Ascending aorta (tissue), 2 donors: ENCODE measurements around the gene SET. TPM values are rescaled to one million over a fixed set of nuclear protein-coding genes. Genes with fewer than 3 reads are reported as not detected.
A peak's percentile ranks its signal among the peaks of the same experiment; 100 is the strongest.
"Not testable (repeated sequence)": the region's sequence is repeated elsewhere in the genome, so short reads cannot be mapped to it uniquely, and the experiment has no call there.

Source experiments
- DNase-seq, 2 donors: peaks; one replicate each; pipeline ENCODE4 v3.0.0-alpha.2; 2019; ENCODE audit warnings: low spot score in 2 of 2
- H3K27ac ChIP-seq, 2 donors: fragments of 200-600 bp; sonication (generic); one replicate each; pipeline ENCODE4 v1.5.1; 2016 to 2017; ENCODE audit warnings: mild to moderate bottlenecking in 1 of 2
- H3K27me3 ChIP-seq: fragments of 200-600 bp; sonication (generic); one replicate; pipeline ENCODE4 v1.5.1; 2017
- H3K36me3 ChIP-seq, 2 donors: fragments of 200-600 bp; sonication (generic); one replicate each; pipeline ENCODE4 v1.5.1; 2016
- H3K4me1 ChIP-seq, 2 donors: fragments of 200-600 bp; sonication (generic); one replicate each; pipeline ENCODE4 v1.5.1; 2016 to 2017; ENCODE audit warnings: mild to moderate bottlenecking in 1 of 2
- H3K4me3 ChIP-seq, 2 donors: fragments of 200-600 bp; sonication (generic); one replicate each; pipeline ENCODE4 v1.5.1; 2016 to 2017; ENCODE audit warnings: mild to moderate bottlenecking in 1 of 2
- H3K9me3 ChIP-seq, 2 donors: fragments of 200-600 bp; sonication (generic); one replicate each; pipeline ENCODE4 v1.5.1; 2016
- intact Hi-C: fragments of 100-400 bp; cut with DNase I; formaldehyde crosslinking; loops from one replicate; pipeline ENCODE4 v1.15.1; 2023
- total RNA-seq: library from RNA; depleted of rRNA; stranded (reverse); fragments of >200 nt; gene quantifications from one replicate; pipeline ENCODE4 v1.1.0, GENCODE V29; 2016
- TF ChIP-seq, protein P1 (sequence below), 3 experiments: fragments of 200-600 bp in 2 of 3; fragments of 450-650 bp in 1 of 3; sonication (generic) in 2 of 3; IDR thresholded peaks; one replicate each; pipeline ENCODE4 v1.5.1; 2016 to 2019; ENCODE audit warnings: antibody characterized with exemption in 3 of 3, mild to moderate bottlenecking in 1 of 3, moderate library complexity in 1 of 3

Gene SET
- total RNA-seq, 1 donor from 2014 or later: 102 TPM

DNA sequence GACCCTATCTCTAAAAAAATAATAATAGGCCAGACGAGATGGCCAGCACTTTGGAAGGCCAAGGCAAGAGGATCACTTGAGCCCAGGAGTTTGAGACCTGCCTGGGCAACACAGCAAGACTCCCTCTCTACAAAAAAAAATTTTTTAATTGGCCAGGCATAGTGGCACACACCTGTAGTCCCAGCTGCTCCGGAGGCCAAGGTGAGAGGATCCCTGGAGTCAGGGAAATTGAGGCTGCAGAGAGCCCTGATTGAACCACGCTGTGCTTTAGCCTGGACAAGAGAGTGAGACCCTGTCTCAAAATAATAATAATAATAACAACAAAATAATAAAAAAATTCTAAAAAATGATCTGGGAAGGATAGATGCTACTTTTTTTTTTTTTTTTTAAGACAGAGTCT is 31.2 kb upstream of the SET start:
- H3K27me3 ChIP-seq: no peaks in the 10 kb centered on the region
- no peak overlapping the region for H3K27ac ChIP-seq
- H3K9me3 ChIP-seq: no peaks in the 10 kb centered on the region
- TF ChIP-seq, protein P1, sequence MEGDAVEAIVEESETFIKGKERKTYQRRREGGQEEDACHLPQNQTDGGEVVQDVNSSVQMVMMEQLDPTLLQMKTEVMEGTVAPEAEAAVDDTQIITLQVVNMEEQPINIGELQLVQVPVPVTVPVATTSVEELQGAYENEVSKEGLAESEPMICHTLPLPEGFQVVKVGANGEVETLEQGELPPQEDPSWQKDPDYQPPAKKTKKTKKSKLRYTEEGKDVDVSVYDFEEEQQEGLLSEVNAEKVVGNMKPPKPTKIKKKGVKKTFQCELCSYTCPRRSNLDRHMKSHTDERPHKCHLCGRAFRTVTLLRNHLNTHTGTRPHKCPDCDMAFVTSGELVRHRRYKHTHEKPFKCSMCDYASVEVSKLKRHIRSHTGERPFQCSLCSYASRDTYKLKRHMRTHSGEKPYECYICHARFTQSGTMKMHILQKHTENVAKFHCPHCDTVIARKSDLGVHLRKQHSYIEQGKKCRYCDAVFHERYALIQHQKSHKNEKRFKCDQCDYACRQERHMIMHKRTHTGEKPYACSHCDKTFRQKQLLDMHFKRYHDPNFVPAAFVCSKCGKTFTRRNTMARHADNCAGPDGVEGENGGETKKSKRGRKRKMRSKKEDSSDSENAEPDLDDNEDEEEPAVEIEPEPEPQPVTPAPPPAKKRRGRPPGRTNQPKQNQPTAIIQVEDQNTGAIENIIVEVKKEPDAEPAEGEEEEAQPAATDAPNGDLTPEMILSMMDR (IDR thresholded peaks at IDR 0.05): no peak
- H3K4me1 ChIP-seq: peaks cover 0 to 4% of the 10 kb centered on the region in 2 donors
- H3K36me3 ChIP-seq: no peaks in the 10 kb centered on the region
- DNase-seq: no peak
- H3K4me3 ChIP-seq: no peak overlapping the region
- intact Hi-C loops: loop anchor here (2.0 kb wide), 1 partner anchor 105 kb away; the partner anchor contains the start of gene SPTAN1

- H3K27ac ChIP-seq, H3K4me3 ChIP-seq, H3K36me3 ChIP-seq, intact Hi-C loops, H3K27me3 ChIP-seq, DNase-seq, H3K4me1 ChIP-seq, H3K9me3 ChIP-seq: not testable (repeated sequence)
These were observed 22.5 kb upstream of the SET start for GRCh38 chr9:128666481-128666941.

GRCh38 chr9:128669786-128670185 is 19.2 kb upstream of the SET start:
- Histone ChIP-seq H3K36me3 (no peaks in the 10 kb centered on the region), H3K27me3 (no peaks in the 10 kb centered on the region), H3K27ac (no peak overlapping the region), H3K9me3 (no peaks in the 10 kb centered on the region), H3K4me3 (no peak overlapping the region), H3K4me1 (no peaks in the 10 kb centered on the region)
- intact Hi-C loops: no loop called here
- no peak for DNase-seq
- TF ChIP-seq, protein P1 (IDR thresholded peaks at IDR 0.05): no peak

DNA sequence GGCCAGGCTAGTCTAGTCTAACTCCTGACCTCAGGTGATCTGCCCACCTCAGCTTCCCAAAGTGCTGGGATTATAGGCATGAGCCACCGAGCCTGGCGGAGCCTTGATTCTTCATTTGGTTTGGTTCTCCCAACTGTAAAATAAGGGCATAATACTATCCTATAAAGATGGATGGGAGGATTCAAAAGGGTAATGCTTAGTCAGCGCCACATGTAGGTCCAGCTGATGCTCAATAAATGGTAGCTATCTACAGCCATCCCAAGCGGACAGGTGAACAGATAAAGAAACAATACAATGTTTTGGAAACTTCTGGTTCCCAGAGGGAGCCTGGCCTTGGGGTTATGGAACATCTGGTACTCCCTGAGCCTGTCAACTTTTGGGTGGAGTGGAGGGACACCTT is 13.6 kb upstream of the SET start:
- intact Hi-C loops: no loop called here
- TF ChIP-seq, protein P1 (IDR thresholded peaks at IDR 0.05): no peak
- Histone ChIP-seq H3K27me3 (no peaks in the 10 kb centered on the region), H3K27ac (no peak overlapping the region), H3K9me3 (no peaks in the 10 kb centered on the region), H3K4me3 (no peak overlapping the region), H3K4me1 (no peaks in the 10 kb centered on the region), H3K36me3 (no peaks in the 10 kb centered on the region)
- no peak for DNase-seq

DNA sequence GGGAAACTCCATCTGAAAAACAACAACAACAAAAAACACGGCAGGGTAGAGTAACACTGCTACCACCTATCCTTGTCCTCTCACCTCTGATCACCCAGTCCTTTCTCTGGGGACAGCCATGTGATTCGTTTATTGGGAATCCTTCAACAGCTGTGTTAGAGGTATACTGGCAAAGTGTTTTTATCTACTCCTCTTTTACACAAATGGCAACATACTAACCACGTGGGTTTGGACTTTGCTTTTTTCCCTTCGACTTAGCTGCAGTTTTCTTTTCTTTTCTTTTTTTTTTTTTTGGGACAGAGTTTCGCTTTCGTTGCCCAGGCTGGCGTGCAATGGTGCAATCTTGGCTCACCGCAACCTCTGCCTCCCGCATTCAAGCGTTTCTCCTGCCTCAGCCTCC is 11.2 kb upstream of the SET start:
- DNase-seq: no peak
- intact Hi-C loops: no loop called here

DNA sequence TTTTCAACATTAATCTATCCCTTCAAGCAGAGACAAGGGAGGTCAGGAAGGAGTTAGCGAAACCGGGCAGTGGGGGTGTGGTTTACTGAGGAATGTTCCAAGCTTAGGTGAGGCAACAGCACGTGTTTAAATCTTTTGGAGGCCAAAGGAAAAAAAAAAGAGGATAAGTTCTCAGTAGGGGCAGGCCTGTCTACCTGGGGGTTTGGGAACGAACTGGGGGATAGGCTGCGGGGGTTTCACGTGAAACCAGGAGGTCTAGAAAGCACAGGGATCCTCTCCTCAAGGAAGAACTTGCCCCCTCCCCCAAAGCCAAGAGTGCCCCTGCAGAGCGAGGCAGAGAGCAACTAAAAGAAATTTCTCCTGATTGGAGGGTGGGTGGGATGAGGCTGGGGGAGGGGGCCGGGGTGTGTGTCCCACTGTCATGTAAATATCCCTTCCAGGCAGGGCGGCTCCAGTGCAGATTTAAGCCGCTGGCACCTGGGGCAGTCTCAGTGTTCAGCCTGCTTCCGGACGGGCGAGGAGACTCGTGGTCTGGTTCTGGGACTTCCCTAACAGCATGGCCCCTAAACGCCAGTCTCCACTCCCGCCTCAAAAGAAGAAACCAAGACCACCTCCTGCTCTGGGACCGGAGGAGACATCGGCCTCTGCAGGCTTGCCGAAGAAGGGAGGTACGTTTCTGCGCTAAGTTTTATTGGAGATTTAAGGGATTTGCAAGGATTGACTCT is 5.5 kb upstream of the SET start:
- intact Hi-C loops: no loop called here
- Histone ChIP-seq H3K4me1 (peaks cover 3 to 11% of the 10 kb centered on the region in 2 donors), H3K36me3 (no peaks in the 10 kb centered on the region), H3K9me3 (no peaks in the 10 kb centered on the region), H3K27ac (peak overlapping the region; percentile 41 to 51), H3K4me3 (peak overlapping the region; percentile 56 to 65), H3K27me3 (no peaks in the 10 kb centered on the region)
- TF ChIP-seq, protein P1 (IDR thresholded peaks at IDR 0.05): no peak
- peak in 1 of 2 donors; percentile 73 for DNase-seq

More for the DNA sequence above, 11.2 kb upstream of the SET start:
- TF ChIP-seq, protein P1 (IDR thresholded peaks at IDR 0.05): no peak
- Histone ChIP-seq H3K9me3 (no peaks in the 10 kb centered on the region), H3K4me1 (no peaks in the 10 kb centered on the region), H3K36me3 (no peaks in the 10 kb centered on the region), H3K4me3 (no peak overlapping the region), H3K27ac (no peak overlapping the region), H3K27me3 (no peaks in the 10 kb centered on the region)
